CD4-positive, alpha-beta T cell treated with Interferon gamma for 1 hour (primary cell): ENCODE results near the gene NIPA2.

Source experiments
- DNase-seq: peaks from one replicate; pipeline ENCODE4 v3.0.0-alpha.2; 2020

The NIPA2 gene

DNA sequence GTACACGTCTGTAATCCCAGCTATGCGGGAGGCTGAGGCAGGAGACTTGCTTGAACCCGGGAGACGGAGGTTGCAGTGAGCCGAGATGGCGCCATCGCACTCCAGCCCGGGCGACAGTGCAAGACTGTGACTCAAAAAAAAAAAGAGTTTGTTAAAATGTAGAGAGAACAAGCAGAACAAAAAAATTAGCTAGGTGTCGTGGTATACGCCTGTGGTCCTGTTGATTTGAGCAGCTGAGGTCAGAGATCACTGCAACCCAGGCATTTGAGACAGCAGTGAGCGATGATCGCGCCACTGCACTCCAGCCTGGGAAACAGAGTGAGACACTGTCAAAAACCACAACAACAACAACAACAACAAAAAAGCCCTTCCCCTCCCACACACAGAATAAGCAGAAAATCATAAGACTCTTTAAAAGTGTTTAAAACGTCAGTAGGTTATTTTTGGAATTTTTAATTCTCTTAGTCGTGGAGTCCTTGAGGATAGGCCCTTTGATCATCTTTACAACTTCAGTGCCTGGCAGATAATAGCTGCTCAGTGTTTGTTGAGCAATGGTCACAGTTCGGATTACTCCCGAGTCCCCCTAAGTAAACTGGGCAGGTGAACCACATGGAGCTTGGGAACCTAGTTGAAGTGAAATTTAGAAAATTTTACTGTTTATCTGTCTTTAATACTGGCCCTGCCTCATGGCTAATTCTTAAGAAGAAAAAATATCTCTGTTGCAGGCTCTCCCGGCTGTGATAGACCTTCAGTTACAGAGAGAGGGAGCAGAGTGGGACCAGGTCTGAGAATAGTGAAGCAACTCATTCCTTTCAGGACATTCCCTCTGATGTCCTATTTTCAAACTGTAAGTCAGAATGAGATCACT is 6.2 kb downstream of the NIPA2 start:
- no peak for DNase-seq

DNA sequence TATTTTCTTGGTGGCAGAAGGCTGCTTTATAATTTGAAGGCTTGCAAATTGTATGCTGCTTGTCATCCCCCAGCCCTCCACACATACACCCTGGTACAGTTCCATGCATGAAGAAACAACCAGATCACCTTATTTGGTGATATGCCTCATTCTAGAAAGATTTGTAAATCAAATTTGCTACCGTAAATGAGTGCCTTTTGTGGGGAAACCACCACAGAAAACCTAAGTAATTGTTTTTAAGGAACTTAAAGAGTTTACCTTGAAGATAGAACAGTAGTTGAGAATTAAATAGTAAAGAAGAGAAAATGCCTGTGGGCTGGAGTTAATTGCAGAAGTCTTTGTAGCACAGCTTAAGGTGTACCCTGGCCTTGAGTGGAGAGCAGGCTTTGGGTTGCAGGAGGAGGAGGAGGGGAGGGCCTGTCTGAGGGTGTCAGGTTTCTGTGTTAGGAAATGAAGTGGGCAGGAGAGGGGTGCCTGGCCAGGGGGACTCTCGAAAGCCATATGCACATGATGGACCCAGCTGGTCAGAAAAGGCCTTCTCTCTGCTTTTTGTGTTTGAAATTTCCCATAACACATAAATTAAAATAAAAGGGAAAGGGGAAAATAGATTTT is 6.9 kb downstream of the NIPA2 start:
- no peak for DNase-seq

DNA sequence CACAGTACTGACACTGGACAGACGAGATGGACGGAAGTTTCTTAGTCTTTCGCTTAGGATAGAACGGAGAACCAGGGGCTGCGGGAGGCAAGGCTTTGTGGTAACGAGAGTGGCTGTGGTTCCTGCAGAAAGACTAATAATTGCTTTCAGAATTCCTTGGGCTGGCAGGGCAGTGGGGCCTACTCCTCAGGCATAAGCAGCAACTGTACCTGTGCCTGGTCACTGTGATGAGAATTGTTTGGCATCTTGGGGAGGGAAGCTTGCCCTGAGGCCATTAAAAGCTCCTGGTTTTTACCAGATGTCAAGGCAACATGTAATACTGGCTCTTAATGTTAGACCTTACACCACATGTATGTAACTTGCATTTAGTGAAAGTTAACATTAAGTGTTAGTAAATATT is 7.6 kb downstream of the NIPA2 start:
- no peak for DNase-seq

DNA sequence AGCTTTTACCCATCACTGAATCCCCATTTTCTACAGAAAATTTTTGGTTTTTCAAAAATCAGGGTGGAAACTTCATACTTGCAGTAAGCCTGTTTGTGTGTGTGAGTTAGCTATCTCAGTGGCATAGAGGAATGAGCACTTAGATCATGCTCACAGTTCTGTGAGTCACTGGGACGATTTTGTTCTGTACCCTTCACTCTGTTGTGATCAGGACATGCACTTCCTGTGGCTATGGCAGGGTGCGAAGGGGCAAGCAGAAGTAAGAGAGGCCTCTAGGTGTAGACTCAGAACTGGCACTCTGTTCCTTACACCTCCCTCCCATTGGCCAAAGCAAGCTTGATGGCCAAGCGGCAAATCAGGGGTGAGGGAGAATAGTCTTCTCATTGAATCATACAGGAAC is 11.6 kb downstream of the NIPA2 start:
- DNase-seq: no peak

DNA sequence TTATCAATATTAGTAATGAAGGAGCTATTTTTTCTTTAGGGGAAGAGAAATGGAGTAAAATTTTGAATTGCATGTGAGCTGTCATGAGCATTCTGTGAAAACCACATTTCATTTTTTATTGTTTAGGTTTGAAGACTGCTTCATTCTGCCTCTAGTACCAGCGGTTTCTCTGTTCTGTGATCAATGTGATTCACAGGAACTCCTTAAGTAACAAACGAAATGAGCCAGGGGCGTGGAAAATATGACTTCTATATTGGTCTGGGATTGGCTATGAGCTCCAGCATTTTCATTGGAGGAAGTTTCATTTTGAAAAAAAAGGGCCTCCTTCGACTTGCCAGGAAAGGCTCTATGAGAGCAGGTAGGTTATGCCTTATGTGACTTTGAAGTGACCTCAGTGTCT is 13.0 kb downstream of the NIPA2 start:
- no peak for DNase-seq

DNA sequence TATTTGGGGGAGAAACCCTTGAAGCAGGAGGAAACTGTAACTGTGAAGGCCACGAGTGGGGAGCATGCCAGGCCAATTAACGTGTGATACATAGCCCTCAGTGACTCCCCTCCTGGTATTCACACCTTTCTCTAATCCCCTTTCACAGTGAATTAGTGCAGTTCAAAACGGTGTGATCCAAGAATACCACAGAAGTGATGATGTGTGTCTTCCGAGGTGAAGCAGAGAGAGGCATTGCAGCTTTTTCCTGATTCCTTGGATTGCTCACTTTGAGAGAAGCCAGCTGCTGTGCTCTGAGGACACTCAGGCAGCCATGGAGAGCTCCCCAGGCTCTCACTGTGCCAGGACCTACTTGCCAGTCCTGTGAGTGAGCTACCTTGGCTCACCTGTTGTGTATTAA is 17.3 kb downstream of the NIPA2 start:
- no peak for DNase-seq

DNA sequence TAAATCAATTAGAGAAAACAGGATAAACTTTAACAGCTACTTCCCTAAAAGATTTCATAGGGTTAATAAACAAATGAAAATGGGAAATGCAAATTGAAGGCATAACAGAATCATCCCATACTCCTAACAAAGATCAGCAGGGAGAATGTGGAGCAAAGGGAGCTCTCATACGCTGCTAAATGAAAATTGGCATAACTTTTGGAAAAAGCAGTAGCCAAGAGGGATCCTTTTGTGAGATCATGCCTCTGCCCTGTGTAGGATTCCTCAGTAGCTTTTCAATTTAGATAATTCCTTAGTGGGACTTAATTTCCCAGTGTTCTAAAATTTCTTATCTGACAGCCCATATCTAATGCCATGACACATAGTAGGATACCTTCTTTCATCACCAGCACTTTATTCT is 18.2 kb downstream of the NIPA2 start:
- DNase-seq: no peak

DNA sequence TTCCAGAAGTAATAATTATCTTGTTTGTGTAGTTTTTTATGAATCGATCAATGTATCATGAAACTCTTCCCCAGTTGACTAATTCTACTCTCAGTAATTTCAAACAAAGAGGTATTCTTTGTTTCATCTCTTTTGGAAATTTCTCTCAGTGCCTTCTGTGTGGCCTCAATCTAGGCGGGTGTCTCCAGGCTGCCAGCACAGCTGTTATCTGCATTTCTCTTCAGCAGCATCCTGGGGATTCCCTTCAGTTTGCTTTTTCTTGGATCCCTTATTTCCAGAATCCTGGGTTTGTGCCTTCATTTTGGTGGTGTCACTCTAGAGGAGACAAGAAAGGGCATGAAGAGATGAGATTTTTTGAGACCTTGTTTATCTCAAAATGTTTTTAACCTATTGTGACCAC is 22.7 kb downstream of the NIPA2 start:
- DNase-seq: no peak

DNA sequence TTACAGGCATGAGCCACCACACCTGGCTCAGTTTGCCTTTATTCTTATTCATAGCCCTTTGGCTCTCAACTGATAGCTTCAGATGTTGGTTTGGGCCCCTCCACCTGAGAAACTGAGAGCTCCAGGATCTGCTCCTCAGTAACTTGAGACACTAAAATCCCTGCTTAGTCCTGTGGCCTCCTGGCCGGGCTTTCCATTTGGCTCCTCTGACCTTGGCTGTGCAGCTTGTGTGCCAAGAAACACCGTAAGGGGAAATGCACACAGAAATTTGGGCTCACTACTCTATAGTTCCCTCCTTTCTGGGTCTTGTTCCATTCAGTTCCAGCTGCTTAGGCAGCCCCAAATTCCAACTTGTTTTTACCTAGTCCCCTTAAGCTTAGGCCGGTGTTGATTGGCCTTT is 24.9 kb downstream of the NIPA2 start:
- DNase-seq: no peak

DNA sequence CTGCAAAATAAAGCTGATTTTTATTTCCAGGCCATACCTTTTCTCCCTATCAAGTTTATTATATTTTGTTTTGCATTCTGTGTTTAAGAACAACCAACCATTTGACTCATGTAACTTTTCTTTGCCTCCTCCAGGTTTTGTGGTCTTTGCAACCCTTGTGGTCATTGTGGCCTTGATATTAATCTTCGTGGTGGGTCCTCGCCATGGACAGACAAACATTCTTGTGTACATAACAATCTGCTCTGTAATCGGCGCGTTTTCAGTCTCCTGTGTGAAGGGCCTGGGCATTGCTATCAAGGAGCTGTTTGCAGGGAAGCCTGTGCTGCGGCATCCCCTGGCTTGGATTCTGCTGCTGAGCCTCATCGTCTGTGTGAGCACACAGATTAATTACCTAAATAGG is 27.6 kb downstream of the NIPA2 start:
- DNase-seq: no peak

DNA sequence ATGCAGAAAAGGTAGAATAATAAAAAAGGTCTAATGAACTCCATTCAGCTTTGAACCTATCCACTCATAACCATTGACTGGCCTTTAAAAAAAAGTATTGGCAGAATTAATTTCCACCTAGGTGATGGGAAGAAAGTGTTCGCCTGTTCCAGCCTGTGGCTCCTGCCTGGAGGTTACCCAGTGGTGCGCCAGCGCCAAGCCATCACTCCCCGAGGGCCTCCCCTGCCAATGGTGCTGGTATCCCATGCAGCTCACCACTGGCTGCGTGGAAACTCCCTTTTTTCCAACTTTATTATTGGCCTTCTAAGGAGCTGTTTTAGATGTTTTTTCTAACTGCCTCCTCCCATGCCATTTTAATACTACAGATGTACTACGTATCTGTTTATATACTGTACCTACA is 29.4 kb downstream of the NIPA2 start:
- DNase-seq: no peak

DNA sequence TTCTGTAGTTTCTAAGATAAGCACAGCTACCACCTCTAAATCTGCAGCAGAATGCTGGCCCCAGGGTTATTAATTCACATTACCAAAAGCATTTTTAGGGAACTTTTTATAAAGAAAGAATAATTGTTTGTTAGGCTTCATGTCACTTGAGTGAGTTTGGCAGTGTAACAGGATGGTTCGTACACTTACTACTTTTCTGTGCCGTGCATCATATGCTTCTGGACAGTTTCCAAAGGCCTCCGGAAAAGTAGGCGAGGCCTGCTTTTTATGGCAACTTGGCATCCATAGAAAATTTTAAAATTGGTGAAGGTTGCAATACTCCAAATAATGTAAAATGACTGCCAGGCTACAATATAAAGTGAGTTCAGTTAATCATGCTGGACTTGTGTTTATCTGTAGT is 30.0 kb downstream of the NIPA2 start:
- DNase-seq: no peak

DNA sequence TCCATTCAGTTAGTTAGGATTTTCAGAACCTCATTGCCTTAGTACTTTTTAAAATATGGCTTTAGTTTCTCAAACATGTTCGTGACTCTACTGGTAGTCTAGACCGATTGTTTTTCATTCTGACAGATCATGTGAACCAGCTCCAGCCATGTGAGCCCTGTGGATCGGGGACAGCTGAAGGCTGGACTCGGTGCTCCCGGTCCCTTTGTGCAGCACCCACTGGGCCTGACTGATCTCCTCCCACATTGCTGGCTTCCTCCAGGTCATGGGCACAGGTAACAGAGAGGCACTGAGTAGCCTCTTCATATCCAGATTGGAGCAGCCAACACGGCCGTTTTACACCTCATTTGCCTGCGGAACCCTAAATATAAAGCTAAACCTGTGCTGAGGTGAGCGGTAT is 30.5 kb downstream of the NIPA2 start:
- no peak for DNase-seq

DNA sequence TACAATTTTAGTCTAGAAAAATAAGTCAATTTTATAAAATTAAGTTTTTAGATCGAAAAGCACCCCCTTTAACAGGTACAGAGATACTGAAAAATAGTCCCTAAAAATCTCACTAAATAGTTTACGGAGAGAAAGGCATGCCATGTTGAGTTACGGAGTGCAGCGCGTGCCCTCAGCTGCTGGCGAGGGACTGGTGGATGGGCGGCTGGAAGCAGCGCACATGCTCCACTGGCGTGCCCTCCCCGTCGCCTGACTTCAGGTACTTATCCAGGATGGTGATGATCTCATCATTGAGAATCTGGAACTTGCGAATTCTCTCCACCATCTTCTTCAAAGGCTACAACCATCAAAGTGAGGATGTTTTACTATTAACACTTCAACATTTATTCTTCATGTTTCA is 31.4 kb downstream of the NIPA2 start:
- DNase-seq: no peak

DNA sequence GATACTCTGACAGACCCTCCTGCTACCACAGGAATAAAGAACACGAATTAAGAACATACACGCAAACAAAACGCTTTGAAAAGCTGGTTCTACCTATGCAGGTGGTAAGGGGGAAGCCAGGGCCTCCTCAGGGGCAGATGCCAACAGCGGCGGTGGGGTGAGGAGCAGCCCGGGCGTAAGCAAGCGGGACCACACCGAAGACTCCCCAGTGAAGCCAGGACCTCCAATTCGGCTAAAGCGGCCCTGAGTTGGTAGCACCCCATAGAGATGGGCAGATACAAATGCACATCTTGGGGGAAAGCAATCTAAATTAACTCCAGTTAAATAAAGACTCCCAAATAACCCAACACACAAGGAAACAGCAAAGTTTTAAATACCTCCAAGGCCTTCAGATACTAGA is 32.4 kb downstream of the NIPA2 start:
- DNase-seq: no peak

DNA sequence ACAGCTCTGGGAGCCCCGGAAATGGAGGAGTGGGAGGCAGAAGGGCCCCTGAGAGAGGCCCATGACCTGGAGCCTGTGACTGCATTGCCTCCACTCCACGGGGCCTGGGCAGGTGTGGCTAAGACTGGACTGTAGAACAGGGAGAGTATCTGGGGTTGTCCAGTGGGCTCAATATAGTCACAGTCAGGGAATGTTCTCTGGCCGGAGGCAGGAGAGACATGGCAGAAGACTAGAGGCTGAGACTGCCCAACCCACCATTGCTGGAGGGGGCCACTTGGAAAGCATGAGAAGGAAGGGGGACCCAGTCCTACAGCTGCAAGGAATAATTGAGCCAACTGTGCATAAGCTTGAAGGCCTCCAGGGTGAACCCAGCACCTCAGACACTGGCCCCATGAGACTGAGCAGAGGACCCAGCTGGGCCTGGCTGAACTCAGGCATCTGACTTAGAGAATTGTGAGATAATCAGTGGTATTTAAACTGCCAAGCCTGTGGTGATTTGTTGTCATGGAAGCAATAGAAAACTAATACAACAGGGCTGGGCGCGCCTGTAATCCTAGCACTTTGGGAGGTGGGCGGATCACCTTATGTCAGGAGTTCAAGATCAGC is 33.1 kb downstream of the NIPA2 start:
- no peak for DNase-seq

DNA sequence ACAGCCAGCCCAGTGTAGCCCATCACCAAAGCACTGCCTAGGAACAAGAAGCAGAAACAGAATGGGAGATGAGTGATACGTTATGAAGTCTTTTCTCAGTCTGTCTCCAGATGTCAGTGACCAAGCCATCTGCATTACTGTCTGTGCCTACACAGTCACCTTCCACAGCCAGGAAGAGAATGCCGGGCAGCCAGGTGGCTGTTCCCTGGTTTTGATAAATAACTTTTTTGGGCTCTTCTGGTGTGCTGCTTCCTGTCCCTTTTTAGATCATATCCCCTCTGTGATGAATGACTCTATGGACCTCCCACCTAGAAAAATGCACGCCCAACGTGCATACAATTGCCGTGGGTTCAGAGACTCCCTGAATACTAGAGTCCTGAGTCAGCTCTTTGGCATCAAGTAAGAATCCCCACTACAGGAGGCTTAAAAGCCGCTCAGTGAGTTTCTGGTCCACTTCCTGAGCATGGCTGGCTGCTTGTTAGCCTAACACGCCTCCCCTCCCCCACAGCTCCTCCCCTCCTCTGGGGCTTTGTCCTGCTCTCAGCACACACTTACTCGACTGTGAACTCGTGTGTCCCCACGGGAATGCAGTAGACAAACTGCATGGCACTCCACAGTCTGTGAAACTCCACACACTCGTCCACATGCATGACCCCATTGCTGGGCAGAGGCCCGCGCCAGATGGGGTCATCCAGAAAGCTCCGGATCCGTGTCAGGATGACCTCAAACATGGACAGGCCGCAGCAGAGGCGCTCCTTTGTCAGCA is 34.7 kb downstream of the NIPA2 start:
- no peak for DNase-seq

DNA sequence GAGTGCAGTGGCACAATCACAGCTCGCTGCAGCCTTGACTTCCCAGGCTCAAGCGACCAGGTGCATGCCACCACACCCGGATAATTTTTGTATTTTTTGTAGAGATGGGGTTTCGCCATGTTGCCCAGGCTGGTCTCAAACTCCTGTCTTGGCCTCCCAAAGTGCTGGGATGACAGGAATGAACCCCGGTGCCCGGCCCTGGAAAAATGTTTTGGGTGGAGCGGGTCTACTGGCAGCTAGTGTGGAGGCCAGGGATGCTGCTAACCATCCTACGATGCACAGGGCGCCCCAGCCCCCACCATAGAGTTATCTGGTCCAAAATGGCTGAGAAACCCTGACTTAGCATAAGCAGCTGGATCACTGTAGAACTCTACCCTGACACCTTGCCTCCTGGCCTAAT is 35.4 kb downstream of the NIPA2 start:
- DNase-seq: no peak

DNA sequence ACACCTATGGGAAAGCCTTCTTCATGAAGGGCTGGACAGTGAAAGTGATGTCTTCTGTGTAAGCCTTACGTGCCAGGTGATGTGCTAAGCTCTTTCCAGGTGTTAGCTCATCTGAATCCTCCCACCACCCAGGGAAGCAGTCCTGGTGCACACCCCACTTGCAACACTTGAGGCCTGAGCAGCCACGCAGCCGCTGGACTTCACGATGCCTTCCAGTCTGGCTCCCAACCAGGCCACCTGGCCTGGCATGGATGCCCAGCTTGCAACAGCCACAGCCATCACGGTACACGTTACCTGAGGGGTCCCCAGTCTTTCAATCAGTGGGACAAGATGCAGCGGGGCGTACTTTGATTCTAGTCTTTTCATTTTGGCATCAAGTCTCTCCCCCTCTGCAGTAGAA is 35.8 kb downstream of the NIPA2 start:
- DNase-seq: no peak

DNA sequence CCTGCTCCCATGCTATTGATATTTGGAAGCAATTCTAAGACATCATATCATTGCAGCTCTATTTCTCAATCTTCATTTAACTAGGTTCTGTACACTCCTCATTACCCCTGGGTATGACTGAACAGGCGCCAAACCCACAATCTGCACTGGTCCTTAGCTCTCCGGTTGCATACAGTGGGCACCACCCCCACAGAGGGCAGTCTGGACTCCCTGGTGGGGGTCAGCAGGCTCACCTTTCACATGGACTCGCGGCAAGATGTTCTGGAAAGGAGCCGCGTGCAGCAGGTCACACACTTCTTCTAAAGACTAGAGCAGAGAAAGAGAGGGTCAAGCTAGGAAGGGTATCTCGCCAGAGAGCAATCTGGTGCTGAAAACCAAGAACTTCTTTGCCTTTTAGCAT is 36.5 kb downstream of the NIPA2 start:
- no peak for DNase-seq

DNA sequence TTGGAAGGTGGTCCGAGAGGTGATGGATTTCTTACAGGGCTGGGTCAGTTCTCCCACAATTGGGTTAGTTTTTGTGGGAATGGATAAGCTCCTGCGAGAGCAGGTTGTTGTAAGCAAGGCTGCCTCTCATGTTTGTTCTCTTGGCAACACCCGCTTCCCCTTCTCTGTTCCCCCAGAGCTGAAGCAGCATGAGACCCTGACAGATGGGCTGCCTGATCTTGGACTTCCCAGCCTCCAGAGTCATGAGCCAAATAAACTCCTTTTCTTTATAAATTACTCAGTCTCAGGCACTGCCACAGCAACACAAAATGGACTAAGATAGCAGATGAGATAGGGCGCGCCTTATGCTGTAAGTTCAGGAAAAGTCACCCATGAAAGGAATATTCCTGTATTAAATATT is 38.7 kb downstream of the NIPA2 start:
- DNase-seq: no peak

DNA sequence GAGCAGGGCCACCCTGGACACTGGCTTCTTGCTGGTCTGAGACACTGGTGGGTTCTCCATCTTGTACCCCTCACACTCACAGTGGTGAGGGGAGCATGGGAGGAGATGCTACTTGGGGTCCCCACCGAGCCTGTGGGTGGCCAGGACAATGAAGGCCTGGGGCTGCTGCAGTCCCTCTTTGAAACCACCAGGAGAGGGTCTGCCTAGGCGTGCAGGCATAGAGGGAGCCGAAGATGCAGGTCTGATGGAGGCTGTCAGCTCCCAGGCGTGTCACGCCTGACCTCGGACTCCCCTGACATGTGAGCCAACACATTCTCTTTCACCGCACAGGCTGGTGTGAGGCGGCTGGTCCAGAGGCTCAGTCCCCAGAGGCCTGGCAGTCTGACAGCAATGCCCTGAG is 39.1 kb downstream of the NIPA2 start:
- DNase-seq: no peak

DNA sequence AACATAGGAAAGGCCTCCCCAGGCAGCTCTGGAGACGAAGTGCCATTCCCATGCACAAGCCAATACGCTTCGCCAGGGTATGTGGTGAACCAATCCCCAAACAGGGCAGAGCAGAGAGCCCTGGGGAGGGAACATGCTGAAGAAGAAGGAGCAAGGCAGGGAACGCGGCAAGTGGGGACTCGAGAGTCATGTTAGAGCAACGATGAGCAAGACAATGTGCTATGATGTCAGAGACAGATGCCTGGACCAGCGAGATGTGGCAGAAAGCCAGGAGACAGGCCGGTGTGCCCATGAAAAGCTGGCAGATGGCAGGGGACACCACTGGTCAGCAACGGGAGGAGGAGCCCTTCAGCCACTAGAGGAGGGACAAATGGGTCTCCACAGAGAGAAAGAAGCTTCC is 39.6 kb downstream of the NIPA2 start:
- no peak for DNase-seq
